Stromal cell of bone marrow (primary cell): ENCODE data around the gene CFAP54.
"Not testable (repeated sequence)": the region's sequence is repeated elsewhere in the genome, so short reads cannot be mapped to it uniquely, and the experiment has no call there.

ENCODE experiments used
- DNase-seq: peaks from one replicate; pipeline ENCODE4 v3.0.0-alpha.2; 2012; ENCODE audit warnings: low read depth

Gene CFAP54

GRCh38 chr12:96513681-96514080 lies 24.3 kb downstream of the CFAP54 start:
- DNase-seq: no peak

GRCh38 chr12:96514328-96514727 lies 25.0 kb downstream of the CFAP54 start:
- no peak for DNase-seq

- no peak for DNase-seq
Observed at GRCh38 chr12:96516472-96517430, 27.4 kb downstream of the CFAP54 start.

- no peak for DNase-seq
Observed at GRCh38 chr12:96520767-96521166, 31.4 kb downstream of the CFAP54 start.

DNA sequence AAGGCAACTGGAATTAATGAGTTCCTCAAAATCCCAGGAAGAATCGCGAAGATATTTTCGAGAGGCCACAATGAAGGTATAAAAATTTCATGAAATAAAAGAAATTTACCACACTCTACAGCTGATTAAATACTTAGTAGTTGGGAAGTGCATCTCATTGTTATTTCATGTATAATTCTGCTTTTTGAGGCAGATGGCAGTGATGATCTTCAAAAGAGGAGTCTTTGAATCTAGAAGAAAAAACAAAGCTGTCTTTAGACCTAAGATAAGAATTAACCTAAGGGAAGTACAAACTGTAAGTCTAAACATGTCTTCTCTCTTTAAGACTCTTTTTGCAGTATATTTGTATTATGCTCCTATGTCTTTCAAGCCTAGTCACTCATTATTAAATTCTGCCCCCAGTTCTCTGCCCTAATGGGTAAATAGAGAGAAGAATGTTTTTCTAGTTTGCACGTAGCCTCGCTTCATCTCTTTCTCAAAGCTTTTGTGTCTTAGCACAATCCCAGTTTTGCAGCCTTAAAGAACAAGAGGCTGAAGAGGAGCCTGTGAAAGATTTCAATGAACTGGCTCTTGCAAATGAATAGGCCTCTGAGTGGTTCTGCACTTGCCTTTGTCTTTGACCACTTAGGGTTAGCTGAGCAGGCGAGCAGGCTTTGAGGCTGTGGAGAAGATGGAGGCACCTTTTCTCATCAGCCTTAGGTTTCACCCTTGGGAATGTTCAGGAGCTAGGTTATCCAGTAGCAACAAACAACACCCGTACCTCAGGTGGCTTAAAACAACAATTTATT lies 32.7 kb downstream of the CFAP54 start:
- DNase-seq: no peak

DNA sequence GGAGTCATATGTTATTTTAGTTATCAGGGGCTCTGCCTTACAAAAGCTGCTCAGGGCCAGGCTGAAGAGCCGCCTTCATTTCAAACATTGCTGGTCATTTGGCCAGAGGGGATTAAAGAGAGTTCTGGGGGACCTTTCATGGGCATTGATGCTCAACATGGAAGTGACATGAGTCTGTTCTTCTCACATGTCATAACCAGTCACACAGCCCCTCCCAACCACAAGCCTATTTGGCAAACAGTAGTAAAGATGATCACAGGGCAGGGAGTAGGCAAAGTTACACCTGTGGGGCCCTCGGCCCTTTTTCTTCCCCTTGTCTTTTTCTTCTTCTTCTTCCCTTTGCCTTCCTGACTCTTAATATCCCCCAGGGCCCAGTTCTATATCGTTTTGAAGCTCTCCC lies 33.3 kb downstream of the CFAP54 start:
- no peak for DNase-seq

DNA sequence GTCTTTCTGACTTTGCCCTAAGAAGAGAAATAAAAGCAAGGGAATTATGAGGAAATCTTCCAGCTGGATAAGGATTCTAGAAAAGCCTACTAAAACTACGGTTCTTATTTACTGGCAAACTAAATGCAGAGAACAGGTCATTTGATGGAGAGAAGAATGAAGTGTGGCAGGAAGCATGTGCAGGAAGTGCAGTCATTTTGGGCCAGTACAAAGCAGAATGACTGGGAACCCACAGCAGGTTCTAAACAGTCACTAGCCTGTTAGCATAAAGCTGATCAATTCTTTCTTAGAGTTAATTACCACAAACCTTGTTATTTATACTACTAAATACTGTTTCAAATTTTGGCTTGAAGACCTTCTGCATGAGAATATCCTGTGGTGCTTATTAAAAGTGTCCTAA lies 36.7 kb downstream of the CFAP54 start:
- DNase-seq: no peak

- DNase-seq: no peak
Observed at GRCh38 chr12:96529912-96530311, 40.5 kb downstream of the CFAP54 start.

- DNase-seq: no peak
Observed at GRCh38 chr12:96534339-96534738, 45.0 kb downstream of the CFAP54 start.

DNA sequence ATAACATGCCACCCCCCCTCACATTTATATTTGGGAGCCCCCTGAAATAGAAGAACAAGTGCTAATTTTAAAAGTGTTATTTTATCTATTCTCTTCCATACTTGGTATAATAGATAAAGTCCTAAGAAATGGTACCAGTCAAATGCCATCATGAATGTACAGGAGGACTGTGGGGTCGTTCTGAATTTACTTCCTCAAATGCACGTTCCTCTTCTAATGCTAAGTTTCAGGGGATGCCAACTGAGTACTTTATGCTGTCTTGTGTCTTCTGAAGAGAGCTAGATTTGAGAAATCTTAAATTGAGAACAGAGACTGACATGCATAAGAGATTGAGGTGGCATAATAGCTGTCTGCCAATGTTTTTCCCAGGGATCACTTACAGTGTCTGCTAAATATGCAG lies 59.0 kb downstream of the CFAP54 start:
- DNase-seq: no peak

GRCh38 chr12:96549341-96549740 lies 60.0 kb downstream of the CFAP54 start:
- no peak for DNase-seq

- DNase-seq: no peak
Observed at GRCh38 chr12:96570579-96570978, 81.2 kb downstream of the CFAP54 start.

DNA sequence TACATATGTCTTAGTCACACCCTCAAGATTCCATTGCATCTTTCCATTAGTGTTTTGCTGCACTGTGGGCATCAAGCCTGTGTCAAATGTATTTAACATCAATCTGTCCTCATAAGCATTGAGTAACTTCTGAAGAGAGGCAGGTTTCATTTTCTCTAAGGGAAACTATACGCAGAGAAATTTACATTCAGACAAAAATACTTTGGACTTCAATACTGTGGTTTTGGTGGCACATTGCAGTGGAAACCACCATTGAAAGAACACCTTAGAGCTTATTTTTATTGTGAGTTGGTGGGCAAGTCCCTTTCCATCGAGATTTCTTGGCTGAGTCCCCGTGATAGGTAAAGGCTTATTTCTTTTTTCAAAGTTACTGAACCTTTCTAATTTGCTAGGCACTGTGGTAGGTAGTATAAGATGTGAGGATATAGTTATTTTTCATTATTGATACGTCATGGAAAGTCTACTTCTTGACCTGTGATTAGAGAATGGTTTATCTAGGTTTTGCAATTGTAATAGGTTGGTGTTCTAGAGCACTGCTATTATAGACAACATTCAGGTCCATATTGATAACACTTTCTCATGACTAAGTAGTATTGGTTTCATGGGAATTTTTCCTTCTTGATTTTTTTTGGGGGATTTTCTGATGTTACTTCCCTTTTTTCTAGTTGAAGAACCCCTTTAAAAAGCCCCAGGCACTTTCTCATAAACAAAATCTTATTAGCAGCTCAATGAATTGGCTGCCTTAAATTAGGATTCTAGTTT lies 81.9 kb downstream of the CFAP54 start:
- DNase-seq: no peak

DNA sequence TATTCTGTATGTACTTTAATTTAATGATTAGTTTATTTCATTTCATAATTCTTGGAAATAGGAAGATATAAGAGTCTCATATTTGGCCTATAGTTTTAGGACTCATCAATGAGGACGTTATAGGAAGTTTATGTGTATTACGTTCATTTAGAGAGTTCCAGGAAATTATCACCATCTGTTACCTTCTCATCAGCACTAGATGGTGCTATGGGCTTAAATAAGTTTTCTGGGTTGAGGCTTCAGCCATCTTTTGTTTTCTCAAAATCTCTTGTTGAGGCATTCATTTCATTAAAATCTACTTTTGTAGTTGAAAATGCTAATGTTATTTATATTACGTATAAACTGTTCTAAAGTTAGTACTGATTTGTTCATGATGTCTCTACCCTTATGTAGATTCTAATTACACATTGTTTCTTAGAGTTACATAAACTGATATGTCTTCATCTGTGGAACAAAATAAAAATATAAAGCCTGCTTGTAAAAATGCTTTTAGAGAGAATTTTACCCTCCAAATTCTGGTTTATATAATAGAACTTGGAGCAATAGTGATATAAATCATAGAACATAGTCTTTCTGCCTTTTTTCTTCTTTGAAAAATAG lies 89.2 kb downstream of the CFAP54 start:
- DNase-seq: peak; percentile 42

- no peak for DNase-seq
Observed at GRCh38 chr12:96585977-96586376, 96.6 kb downstream of the CFAP54 start.

GRCh38 chr12:96587691-96588090 lies 98.3 kb downstream of the CFAP54 start:
- DNase-seq: peak; percentile 50

DNA sequence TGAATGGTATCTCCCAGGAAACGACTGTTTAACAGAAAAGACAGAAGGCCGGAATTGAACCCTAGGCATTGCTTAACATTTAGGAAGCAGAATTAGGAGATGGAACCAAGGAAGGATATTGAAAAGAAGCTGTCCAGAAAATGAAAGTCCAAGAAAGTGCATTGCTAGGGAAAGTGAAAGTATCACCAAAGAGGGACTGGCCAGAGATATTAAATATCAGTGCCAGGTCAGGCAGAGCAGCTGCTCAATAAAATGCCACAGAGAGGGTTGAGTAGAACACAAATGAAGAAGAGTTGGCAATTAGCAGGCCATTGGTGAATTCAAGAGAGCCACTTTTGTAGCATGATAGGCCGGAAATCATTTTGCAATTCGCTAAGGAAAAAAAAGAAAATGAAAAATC lies 101.6 kb downstream of the CFAP54 start:
- DNase-seq: no peak

GRCh38 chr12:96604374-96604773 lies 115.0 kb downstream of the CFAP54 start:
- DNase-seq: not testable (repeated sequence)

DNA sequence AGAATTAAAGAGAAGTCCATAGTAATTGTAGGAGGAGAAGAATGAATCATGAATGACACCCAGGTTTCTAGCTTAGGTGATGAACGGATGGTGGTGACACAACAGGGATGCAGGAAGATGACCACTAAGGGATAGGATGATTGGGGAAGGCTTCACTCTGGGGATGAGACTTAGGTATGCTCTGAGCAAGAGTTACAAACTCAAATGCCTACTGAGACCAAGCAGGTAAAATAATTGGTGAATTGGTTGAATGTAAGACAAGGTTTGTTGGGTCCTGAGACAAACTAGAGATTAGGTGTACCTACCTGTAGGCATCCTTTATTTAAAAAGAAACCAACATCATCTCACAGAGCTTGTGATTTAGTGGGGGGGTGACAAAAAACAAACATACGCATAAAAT lies 116.3 kb downstream of the CFAP54 start:
- no peak for DNase-seq

DNA sequence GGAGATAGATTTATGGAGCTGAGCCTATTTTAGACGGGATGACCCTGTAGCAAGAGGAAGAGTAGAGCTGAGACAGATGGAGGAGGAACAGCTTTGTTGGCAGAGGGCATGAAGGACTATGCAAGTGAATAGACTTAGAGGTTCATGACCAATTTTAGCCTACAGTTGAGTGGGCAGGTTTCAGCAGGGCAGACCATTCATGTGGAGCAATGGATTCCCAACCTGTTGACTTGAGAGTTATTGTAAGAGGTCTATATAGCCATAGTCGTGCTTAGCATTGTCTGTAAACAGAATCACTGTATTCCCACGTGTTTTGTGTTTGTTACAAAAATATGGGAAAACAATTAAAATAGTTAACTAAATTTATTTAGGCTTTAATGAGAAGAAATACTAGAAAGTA lies 116.8 kb downstream of the CFAP54 start:
- no peak for DNase-seq

GRCh38 chr12:96606644-96607043 lies 117.3 kb downstream of the CFAP54 start:
- DNase-seq: no peak

GRCh38 chr12:96617178-96617577 lies 127.8 kb downstream of the CFAP54 start:
- no peak for DNase-seq
